NCI-H1694 treated with DMSO at 0.1 percent for 48 hours (cell line): ENCODE data around the gene NET1.

ENCODE experiments used
- DNase-seq: peaks from one replicate; lab custom pipeline; 2025; lab: John Stamatoyannopoulos, UW

The NET1 gene

GRCh38 chr10:5482016-5482415 is 69.7 kb downstream of the NET1 start:
- DNase-seq = no peak

DNA sequence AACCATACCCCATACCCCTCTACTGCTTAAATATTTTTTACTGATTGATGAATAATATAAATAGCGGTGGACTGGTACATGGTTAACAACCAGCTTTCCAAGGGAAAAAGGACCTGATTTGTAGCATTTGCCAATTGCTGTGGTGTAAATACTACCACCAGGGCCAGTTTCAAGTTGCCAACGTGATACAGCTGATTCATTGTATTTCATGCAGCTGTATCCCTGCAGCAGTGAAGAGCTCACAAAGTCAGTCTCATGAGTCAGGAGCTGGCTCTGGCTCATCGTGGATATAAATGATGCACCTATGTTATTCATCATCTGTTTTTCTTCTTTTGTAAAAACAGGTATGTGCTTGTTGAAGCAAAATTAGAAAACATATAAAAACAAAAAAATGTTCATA is 71.8 kb downstream of the NET1 start:
- DNase-seq = no peak

DNA sequence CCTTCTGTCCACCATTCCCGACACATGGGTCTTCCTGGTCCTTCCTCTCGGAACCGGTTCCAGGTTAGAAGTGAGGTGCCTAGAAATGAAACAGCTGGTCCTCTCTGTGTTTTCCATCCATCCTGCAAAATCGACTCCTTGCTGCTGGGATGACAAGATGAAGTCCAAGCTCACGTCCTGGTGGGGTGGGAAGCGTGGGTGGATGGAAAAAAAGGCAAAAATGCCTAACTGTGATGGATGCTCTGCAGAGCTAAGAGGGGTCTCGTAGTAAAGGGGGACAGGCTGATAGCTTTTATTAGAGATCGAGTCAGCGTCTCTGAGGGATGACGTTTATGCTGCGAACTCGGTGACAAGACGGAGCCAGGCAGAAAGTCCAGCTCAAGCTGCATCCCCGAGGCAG is 72.9 kb downstream of the NET1 start:
- DNase-seq = no peak

- no peak for DNase-seq
These were observed 73.8 kb downstream of the NET1 start for GRCh38 chr10:5485948-5486852.

- DNase-seq = no peak
These were observed 74.5 kb downstream of the NET1 start for GRCh38 chr10:5486853-5487235.

GRCh38 chr10:5488272-5489161 is 76.2 kb downstream of the NET1 start:
- no peak for DNase-seq

DNA sequence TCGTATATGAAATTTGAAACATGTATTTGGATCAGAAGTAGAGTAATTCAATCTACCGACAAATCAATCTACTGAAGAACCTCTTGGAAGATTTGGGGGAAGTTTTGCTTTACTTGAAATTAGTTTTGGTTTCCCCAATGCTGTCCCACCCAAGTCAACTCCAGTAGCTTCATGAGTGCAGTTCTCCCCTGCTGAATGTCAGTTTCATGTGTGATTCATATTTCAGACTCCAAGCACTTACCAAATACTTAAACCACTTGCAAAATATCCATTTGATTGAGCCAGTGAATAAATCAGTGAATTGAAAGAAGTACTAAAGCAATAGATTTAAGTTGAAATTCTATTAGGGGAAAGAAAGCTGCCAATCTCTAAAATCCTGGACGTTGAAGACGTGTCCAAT is 77.7 kb downstream of the NET1 start:
- no peak for DNase-seq

- DNase-seq = no peak
These were observed 78.5 kb downstream of the NET1 start for GRCh38 chr10:5490698-5491464.

GRCh38 chr10:5491477-5491876 is 79.1 kb downstream of the NET1 start:
- DNase-seq = no peak

- no peak for DNase-seq
These were observed 80.0 kb downstream of the NET1 start for GRCh38 chr10:5492322-5492855.

DNA sequence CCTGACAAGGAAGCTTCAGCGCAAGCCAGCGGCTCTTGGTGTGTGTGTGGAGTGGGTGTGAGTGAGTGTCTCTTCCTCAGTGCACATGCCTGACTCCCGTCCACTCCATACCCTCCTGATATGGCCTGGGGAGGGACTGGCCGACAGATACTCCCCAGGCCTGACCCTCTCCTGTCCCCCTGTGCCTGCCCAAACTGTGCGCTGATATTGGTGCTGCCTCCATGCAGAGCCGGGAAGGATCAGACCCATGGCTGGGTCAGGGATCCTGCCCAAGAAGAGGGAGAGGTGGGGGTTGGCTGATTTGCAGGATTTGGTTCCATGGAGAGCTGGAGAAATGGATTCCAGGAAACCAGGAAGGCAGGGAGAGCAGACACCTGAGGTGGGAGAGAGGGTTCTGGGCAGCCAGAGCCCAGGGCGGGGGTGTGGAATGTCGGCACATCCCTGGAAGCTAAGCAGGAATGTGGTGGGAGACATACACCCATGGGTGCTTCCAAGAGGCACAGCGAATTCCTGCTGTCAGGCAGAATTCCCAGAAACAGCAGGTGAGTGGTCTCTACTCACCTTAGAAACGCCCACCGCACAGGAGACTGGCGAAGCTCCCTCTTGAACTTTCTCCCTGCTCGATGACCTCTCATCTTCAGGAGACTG is 80.7 kb downstream of the NET1 start:
- no peak for DNase-seq

GRCh38 chr10:5493691-5494090 is 81.3 kb downstream of the NET1 start:
- DNase-seq = no peak

- no peak for DNase-seq
These were observed 82.3 kb downstream of the NET1 start for GRCh38 chr10:5494611-5495010.

DNA sequence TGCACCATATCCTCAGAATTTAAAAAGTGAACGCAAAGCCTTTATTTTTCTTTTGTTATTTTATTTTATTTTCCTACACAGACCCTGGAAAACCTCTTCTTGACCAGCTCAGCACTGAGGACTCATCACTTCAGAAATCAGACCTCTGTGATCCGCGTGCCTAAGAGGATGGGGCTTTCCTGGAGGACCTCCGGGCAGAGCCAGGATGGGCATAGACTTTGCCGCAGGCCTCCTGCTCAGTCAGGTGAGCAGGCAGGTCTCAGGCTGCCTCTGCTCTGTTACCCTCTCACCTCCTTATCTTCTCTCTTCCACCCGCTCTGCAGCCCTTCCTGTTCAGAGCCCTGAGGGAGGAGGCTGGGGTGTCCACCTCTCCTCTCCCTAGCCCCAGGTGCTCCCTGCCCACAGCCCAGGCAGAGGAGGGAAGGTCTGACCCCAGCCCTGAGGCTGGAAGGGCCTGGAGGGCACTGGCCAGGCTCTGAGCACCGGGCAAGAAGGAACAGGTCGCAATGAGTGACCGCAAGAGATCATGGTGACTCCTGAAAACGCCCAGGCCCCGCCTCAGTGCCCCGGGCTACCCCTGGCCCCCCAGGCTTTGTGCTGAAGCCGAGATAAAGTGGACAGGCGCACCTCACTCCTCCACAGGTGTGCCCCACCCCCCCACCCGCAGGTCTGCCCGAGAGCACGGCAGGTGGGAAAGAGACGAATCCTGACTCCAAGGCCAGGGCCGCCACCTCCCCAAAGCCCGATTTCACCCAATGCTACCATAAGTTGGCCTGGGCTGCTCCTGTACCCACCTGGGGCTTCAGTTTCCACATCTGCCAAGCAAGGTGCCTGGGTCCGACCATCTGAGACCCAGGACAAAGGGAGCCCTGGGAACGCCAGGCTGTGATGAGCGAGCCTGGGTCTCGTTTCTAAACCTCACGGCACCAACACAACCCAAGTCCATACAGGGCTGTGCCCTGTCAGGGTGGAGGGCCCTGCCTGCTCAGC is 84.2 kb downstream of the NET1 start:
- no peak for DNase-seq

DNA sequence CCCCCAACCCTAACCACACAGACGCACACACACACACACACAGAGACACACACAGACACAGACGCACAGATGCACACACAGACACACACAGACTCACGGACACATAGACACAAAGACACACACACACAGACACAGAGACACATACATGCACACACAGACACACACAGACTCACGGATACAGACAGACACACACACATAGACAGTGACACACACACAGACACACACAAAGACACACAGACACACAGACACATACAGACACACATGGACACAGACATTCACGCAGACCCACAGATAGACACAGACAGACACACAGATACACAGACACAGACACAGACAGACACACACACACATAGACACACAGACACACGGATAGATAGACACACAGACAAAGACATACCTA is 84.9 kb downstream of the NET1 start:
- no peak for DNase-seq

- no peak for DNase-seq
These were observed 85.8 kb downstream of the NET1 start for GRCh38 chr10:5497948-5498730.

DNA sequence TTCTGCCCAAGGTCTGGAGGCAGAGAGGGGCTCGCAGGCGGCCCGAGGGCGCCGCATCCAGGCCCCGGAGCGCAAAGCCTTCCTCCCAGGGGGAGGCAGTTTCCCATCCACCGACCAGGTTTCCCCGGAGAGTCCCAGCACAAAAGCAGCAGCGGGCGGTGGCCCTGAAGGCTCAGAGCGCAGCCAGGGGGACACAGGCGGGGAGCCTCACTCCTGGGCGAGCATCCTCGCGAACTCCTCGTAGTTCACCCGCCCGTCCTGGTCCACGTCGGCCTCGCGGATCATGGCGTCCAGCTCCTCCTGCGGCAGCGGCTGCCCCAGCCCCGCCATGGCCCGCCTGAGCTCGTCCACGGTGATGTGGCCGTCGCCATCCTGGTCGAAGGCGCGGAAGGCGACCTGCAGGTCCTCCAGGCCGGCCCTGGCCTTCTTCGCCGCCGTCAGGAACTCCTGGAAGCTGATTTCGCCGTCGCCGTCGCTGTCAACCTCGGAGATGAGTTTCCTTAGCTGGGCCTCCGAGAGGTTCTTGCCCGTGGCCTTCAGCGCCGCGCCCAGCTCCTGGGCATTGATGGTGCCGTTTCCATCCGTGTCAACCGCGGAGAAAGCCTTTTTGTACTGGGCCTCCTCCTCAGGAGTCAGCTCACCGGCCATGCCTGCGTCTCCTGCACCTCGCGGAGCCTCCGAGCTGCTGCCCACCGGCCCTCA is 86.6 kb downstream of the NET1 start:
- DNase-seq = no peak

DNA sequence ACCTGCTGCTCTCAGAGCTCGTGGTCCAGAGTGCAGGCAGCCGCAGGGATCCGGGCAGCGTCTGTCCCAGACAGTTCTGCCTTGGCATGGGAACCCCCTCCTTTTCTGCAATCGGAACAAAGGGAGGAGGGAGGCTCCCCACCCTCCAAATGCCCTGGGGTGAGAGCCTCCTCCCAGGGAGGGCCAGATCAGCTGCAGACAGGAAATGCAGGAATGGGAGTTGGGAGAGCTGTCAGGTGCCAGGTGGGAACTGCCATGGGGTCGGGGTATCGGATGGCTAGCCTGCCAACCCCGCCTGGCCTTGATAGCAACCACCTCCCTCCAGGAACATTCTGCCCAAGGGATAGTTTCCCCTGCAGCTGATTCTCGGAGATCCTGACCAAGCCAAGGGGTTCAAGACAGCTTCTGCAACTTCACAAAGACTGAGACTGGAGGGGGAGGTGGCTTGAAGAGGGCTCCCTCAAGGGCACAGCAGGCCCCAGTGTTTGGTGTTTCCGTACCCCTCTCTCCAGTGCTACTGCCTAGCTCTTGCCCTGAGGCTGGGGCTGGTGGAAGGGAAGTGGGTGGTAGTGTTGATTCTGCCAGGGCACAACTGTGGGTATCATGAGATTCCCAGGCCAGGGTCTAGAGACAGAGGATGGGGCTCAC is 87.3 kb downstream of the NET1 start, which contains the start of gene CALML5:
TSS of gene CALML5 (minus strand) at position 78 of the 648 bp plus-strand sequence. CDS start 132 bp downstream, outside the sequence.
- no peak for DNase-seq
